GM23248 (cell line): ENCODE measurements around the gene RBP5.

Source experiments
- EZH2 ChIP-seq: fragments of 200-600 bp; sonication (generic); IDR thresholded peaks from 2 replicates; pipeline ENCODE4 v1.6.1; 2018; ENCODE audit warnings: antibody characterized with exemption, mild to moderate bottlenecking; ENCODE audit not compliant: insufficient read depth, poor library complexity, severe bottlenecking
- EZH2phosphoT487 ChIP-seq: fragments of 200-600 bp; sonication (generic); IDR thresholded peaks from 2 replicates; pipeline ENCODE4 v1.6.1; 2018; ENCODE audit warnings: antibody characterized with exemption, moderate library complexity, mild to moderate bottlenecking, low read depth; ENCODE audit not compliant: insufficient read depth

- TF ChIP-seq EZH2 (no peak), EZH2phosphoT487 (no peak)
These were observed 22.6 kb downstream of the RBP5 start for GRCh38 chr12:7106082-7106481.
